GM13977 (cell line): ENCODE data around the gene TUBA8.
"Not testable (repeated sequence)": the region's sequence is repeated elsewhere in the genome, so short reads cannot be mapped to it uniquely, and the experiment has no call there.

Experiments
- DNase-seq: peaks from one replicate; pipeline ENCODE4 v3.0.0; 2012; ENCODE audit warnings: low spot score
- in situ Hi-C: fragments of 300-500 bp; cut with MboI; formaldehyde crosslinking; loops from one replicate; pipeline ENCODE4 v1.12.0; 2022; ENCODE audit warnings: low sequenced_read_pairs, low pct_unique_long_range_greater_than_20kb, mixed read lengths, inconsistent platforms; ENCODE audit not compliant: unreplicated experiment
- TF ChIP-seq, protein P1 (sequence below): IDR thresholded peaks from 2 replicates; pipeline ENCODE4 v1.5.1; 2012; ENCODE audit warnings: mild to moderate bottlenecking, control low read depth; ENCODE audit not compliant: insufficient read depth; ENCODE audit errors: extremely low read depth, missing control alignments

TUBA8 gene

DNA sequence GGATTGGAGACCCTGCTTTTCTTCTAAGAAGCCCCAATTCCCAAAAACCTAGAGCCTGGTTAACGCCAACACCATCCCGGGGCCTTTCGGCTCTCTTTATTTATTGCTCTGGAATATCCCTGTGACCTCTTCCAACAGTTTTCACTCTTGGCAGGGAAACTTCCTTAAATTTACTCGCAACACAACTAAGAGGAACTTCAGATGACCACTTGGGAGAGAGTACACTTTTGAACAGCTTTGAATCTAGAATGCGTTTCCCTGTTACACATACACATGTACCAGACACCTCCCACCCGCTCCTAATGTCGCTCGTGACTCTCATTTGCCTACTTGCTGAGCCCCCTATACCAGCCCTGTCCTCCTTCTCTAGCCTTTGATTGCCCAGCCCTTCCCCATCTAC is 19.4 kb downstream of the TUBA8 start:
- TF ChIP-seq, protein P1, sequence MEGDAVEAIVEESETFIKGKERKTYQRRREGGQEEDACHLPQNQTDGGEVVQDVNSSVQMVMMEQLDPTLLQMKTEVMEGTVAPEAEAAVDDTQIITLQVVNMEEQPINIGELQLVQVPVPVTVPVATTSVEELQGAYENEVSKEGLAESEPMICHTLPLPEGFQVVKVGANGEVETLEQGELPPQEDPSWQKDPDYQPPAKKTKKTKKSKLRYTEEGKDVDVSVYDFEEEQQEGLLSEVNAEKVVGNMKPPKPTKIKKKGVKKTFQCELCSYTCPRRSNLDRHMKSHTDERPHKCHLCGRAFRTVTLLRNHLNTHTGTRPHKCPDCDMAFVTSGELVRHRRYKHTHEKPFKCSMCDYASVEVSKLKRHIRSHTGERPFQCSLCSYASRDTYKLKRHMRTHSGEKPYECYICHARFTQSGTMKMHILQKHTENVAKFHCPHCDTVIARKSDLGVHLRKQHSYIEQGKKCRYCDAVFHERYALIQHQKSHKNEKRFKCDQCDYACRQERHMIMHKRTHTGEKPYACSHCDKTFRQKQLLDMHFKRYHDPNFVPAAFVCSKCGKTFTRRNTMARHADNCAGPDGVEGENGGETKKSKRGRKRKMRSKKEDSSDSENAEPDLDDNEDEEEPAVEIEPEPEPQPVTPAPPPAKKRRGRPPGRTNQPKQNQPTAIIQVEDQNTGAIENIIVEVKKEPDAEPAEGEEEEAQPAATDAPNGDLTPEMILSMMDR, result no peak
- DNase-seq, result no peak
- in situ Hi-C loops, result no loop called here

DNA sequence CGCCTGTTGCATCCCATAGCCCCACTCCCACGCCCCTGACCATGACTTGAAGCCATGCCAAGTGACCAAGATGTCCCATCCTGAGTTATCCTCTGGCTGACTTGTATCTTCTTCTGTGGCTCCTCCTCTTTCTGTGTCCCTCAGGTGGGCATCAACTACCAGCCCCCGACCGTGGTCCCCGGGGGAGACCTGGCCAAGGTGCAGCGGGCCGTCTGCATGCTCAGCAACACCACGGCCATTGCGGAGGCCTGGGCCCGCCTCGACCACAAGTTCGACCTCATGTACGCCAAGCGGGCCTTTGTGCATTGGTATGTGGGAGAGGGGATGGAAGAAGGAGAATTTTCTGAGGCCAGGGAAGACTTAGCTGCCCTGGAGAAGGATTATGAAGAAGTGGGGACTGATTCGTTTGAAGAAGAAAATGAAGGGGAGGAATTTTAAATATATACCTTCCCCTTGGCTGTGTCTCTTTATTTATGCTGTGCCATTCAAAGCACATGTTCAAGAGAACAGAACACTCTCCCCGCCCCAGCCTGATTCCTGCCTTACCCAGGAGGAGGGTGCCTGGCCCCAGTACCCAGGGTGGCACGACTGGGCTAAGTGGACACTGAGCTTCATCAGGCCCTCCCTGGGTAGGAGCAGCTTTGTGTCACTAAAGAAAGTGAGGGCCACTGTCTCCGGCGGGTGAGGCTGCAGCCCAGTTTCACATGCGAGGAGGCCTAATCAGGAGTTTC is 20.3 kb downstream of the TUBA8 start:
- TF ChIP-seq, protein P1, result no peak
- in situ Hi-C loops, result no loop called here
- DNase-seq, result no peak

DNA sequence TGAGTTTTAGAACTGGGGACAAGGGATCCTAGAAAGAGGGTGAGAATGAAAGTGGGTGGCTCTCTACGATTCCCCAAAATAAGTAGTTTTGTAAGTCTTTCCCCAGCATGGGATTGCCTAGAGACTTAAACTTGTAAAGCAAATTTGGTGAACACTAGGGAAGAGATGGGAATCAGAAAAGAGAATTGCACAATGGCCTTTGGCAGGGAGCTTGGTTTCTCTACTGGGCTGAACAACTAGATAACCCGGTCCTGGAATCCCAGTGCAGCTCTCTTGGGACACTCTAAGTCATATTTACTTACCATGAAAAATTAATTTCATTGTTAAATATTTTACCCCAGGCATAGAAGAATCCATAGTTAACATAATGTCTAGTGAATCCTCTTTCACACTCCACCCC is 22.8 kb downstream of the TUBA8 start:
- no peak for DNase-seq
- in situ Hi-C loops, result no loop called here
- TF ChIP-seq, protein P1, result no peak

DNA sequence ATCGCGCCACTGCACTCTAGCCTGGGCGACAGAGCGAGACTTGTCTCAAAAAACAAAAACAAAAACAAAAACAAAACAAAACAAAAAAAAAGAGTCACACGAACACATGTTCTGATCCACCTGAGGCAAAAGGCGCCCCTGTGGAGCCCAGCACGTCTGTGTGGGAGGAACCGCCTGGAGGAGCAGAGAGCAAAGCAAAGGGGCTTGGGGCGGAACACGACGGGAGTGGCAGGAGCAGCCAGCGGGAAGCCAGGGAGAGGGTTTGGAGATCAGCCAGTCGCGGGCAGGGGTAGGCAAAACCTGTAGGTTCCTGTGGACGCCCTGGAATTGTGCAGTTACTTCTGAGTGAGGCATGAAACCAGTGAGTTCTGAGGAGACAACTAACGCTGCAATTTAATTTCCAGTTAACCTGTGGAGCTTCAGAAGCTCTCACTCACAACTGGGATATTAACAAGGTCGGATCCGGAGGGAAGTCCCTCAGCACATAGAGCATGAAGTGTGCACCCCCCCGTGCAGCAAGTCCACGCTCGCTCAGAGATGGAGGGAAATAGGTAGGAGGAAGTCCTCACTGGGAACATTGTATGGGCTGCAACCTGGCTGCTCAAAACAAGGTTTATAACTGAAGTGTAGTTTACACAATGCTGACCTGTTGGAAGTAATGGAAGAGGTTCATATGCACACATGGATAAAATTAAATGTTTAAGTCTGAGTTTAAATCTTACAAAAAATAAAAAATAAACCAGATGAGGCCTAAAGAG is 26.1 kb downstream of the TUBA8 start:
- in situ Hi-C loops, result no loop called here
- TF ChIP-seq, protein P1, result no peak
- DNase-seq, result no peak

DNA sequence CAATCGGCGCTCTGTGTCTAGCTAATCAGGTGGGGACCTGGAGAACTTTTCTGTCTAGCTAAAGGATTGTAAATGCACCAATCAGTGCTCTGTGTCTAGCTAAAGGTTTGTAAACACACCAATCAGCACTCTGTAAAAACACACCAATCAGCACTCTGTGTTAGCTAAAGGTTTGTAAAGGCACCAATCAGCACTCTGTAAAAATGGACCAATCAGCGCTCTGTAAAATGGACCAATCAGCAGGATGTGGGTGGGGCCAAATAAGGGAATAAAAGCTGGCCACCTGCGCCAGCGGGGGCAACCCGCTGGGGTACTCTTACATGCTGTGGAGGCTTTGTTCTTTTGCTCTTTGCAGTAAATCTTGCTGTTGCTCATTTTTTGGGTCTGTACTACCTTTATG is 30.4 kb downstream of the TUBA8 start:
- DNase-seq, in situ Hi-C loops: not testable (repeated sequence)

DNA sequence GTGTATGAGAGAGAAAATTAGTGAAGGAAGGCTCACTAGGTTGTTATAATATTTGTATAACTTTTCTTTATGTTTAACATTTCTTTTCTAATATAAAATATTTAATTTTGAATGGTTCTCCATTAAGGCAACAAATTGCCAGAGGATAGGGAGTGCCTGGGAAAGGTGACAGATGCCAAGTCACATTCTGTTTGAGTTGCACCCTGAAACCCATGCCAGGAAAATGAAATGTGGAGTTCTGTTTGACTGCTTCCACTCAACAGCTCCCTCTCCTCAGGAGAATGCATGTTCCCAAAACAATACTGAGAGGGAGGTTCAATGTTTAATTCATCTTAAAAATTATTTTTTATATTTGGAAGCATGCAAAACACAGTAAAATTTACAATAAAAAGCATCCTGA is 33.5 kb downstream of the TUBA8 start:
- in situ Hi-C loops, result no loop called here
- no peak for DNase-seq
- TF ChIP-seq, protein P1, result no peak

DNA sequence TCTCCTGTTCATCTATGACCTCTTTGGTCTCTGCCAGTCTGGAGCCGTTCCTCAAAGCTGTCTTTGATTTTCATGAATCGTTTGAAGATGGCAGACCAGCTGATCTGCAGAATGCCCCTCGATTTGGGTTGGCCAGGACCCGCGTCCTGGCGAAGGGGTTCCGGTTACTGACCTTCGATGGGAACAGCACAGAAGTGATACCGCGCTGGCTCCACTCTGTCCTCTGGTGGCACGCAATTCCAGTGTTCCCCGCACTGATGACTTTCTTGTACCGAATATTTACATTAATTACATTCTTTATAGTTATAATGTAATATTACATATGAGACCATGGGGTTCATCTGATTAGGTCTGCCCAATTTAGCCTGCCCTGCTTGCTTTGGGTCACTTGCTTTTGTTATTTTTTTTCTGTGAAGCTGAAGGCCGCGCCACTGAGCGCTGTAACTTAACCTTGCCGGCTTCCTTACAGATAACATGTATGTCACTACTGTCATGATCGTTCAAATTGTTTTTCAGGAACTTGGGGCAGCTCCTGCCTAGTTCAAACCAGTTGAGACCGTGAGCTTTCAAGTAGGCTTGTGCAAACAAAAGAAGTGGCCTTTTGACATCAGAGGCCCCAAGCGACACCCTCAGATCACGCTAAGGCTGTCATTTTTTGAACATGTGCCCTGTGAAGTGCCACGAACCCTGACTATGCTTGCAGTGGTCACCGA is 35.2 kb downstream of the TUBA8 start:
- in situ Hi-C loops, result no loop called here
- no peak for DNase-seq
- TF ChIP-seq, protein P1, result no peak
